SH-SY5Y (cell line): Measurements from ENCODE around the gene MAP2K6.

Experiments used
- GATA2 ChIP-seq: IDR thresholded peaks from 2 replicates; pipeline ENCODE4 v1.6.1; 2011; ENCODE audit warnings: mild to moderate bottlenecking, low read depth, low read length
- GATA3 ChIP-seq: IDR thresholded peaks from 2 replicates; pipeline ENCODE4 v1.6.1; 2011; ENCODE audit warnings: low read depth, mild to moderate bottlenecking, low read length, moderate library complexity

GRCh38 chr17:69477903-69478266 is 63.4 kb downstream of the MAP2K6 start:
- TF ChIP-seq GATA2 (no peak), GATA3 (no peak)
